Skeletal muscle cell (primary cell): ENCODE measurements around the gene HIRA.
A peak's percentile ranks its signal among the peaks of the same experiment; 100 is the strongest.
"Not testable (repeated sequence)": the region's sequence is repeated elsewhere in the genome, so short reads cannot be mapped to it uniquely, and the experiment has no call there.

Experiments used
- DNase-seq: peaks from one replicate; pipeline ENCODE4 v3.0.0-alpha.2; 2010; ENCODE audit warnings: low read depth
- H3K4me3 ChIP-seq: 2 replicates; pipeline ENCODE4 v1.5.1; 2011; ENCODE audit warnings: low read depth, mild to moderate bottlenecking, control low read depth, low read length, moderate library complexity

The HIRA gene

GRCh38 chr22:19445279-19445982 is 13.9 kb upstream of the HIRA start:
- DNase-seq, H3K4me3 ChIP-seq: not testable (repeated sequence)

- DNase-seq: no peak
- H3K4me3 ChIP-seq: no peak overlapping the region
These were observed 12.1 kb upstream of the HIRA start for GRCh38 chr22:19443544-19444211.

- no peak for DNase-seq
- no peak overlapping the region for H3K4me3 ChIP-seq
These were observed 10.6 kb upstream of the HIRA start for GRCh38 chr22:19442166-19442565.

- no peak overlapping the region for H3K4me3 ChIP-seq
- DNase-seq: no peak
These were observed 9.1 kb upstream of the HIRA start for GRCh38 chr22:19440411-19441195.

GRCh38 chr22:19438298-19438697 is 6.8 kb upstream of the HIRA start:
- DNase-seq: no peak

GRCh38 chr22:19436444-19437161 is 5.1 kb upstream of the HIRA start:
- not testable (repeated sequence) for DNase-seq, H3K4me3 ChIP-seq

More at GRCh38 chr22:19438298-19438697, 6.8 kb upstream of the HIRA start:
- no peak overlapping the region for H3K4me3 ChIP-seq

GRCh38 chr22:19434829-19435580 is 3.5 kb upstream of the HIRA start:
- no peak for DNase-seq
- H3K4me3 ChIP-seq: no peak overlapping the region

GRCh38 chr22:19434401-19434800 is 2.9 kb upstream of the HIRA start:
- no peak for DNase-seq
- no peak overlapping the region for H3K4me3 ChIP-seq

GRCh38 chr22:19432133-19432851 is 759 bp upstream of the HIRA start, which contains the start of gene MRPL40:
TSS of gene MRPL40 (plus strand) at chr22:19432545. CDS start at chr22:19432555, 10 bp downstream.
- H3K4me3 ChIP-seq: peak within 1 kb of the TSS; percentile 89
- DNase-seq: peak; percentile 88

- peak overlapping the region; percentile 89 for H3K4me3 ChIP-seq
- DNase-seq: no peak
These were observed 517 bp downstream of the HIRA start for GRCh38 chr22:19430890-19431541.

- peak; percentile 54 for DNase-seq
- peak overlapping the region; percentile 89 for H3K4me3 ChIP-seq
These were observed 1.3 kb downstream of the HIRA start for GRCh38 chr22:19429950-19430889.

- DNase-seq: no peak
- no peak overlapping the region for H3K4me3 ChIP-seq
These were observed 7.4 kb downstream of the HIRA start for GRCh38 chr22:19424186-19424500.

- H3K4me3 ChIP-seq: no peak overlapping the region
- DNase-seq: no peak
These were observed 8.9 kb downstream of the HIRA start for GRCh38 chr22:19422440-19423301.

- H3K4me3 ChIP-seq: no peak overlapping the region
- no peak for DNase-seq
These were observed 11.2 kb downstream of the HIRA start for GRCh38 chr22:19420321-19420720.

GRCh38 chr22:19419464-19420178 is 11.9 kb downstream of the HIRA start:
- no peak for DNase-seq
- H3K4me3 ChIP-seq: no peak overlapping the region

- H3K4me3 ChIP-seq: no peak overlapping the region
- DNase-seq: no peak
These were observed 12.5 kb downstream of the HIRA start for GRCh38 chr22:19419086-19419463.
